ENCODE measurements around the gene MYRF. TPM values are rescaled to one million over a fixed set of nuclear protein-coding genes. Genes with fewer than 3 reads are reported as not detected.

MYRF gene
- total and polyA plus RNA-seq, 12 donors: 0.13 to 2.6 (median 0.89) TPM

- DNase-seq: peak in 2 of 7 donors; percentile 54 to 55
- Histone ChIP-seq H3K36me3 (replicated peaks in 1 of 2) (no peaks in the 10 kb centered on the region), H3K27me3 (no peaks in the 10 kb centered on the region), H3K4me3 (peak overlapping the region in 1 of 4 donors; percentile 81), H3K27ac (peak overlapping the region; percentile 42 to 98 (median 92)), H3K4me1 (replicated peaks in 1 of 2) (peaks cover 41 to 71% of the 10 kb centered on the region in 2 donors), H3K9me3 (replicated peaks in 1 of 3) (no peaks in the 10 kb centered on the region)
- intact Hi-C loops (cut with DNase I): no loop called here
- WGBS, 4 donors: 13 to 23% (median 20%) methylated on average over 8 of the region's 8 CpGs
- TF ChIP-seq CTCF (IDR thresholded peaks at IDR 0.05) (peak in 1 of 6 experiments; percentile 9), POLR2A (IDR thresholded peaks at IDR 0.05) (no peak)
Observed at GRCh38 chr11:61830237-61831105, 78.0 kb downstream of the MYRF start.

GRCh38 chr11:61832207-61832606, 79.8 kb downstream of the MYRF start:
- WGBS, 4 donors: 70 to 82% (median 73%) methylated on average over 4 of the region's 4 CpGs
- no peak for DNase-seq
- Histone ChIP-seq H3K4me3 (no peak overlapping the region), H3K9me3 (replicated peaks in 1 of 3) (no peaks in the 10 kb centered on the region), H3K36me3 (replicated peaks in 1 of 2) (no peaks in the 10 kb centered on the region), H3K27me3 (no peaks in the 10 kb centered on the region), H3K27ac (peak overlapping the region in 4 of 5 donors; percentile 3 to 98 (median 94)), H3K4me1 (replicated peaks in 1 of 2) (peaks cover 36 to 71% of the 10 kb centered on the region in 2 donors)
- no peak for TF ChIP-seq POLR2A (IDR thresholded peaks at IDR 0.05)
- no peak for TF ChIP-seq CTCF (IDR thresholded peaks at IDR 0.05)
- intact Hi-C loops (cut with DNase I): no loop called here

GRCh38 chr11:61832754-61833153, 80.3 kb downstream of the MYRF start:
- peak overlapping the region in 4 of 5 donors; percentile 3 to 98 (median 94) for H3K27ac ChIP-seq
- 40 to 70% (median 53%) methylated on average over 5 to 7 of the region's 7 CpGs for WGBS, 4 donors
- no peak overlapping the region for H3K4me3 ChIP-seq
- no peaks in the 10 kb centered on the region for H3K27me3 ChIP-seq
- peaks cover 0 to 3% of the 10 kb centered on the region in 2 donors for H3K36me3 ChIP-seq (replicated peaks in 1 of 2)
- TF ChIP-seq CTCF (IDR thresholded peaks at IDR 0.05) (no peak), POLR2A (IDR thresholded peaks at IDR 0.05) (no peak)
- no peaks in the 10 kb centered on the region for H3K9me3 ChIP-seq (replicated peaks in 1 of 3)
- H3K4me1 ChIP-seq (replicated peaks in 1 of 2): peaks cover 34 to 68% of the 10 kb centered on the region in 2 donors
- peak in 5 of 7 donors; percentile 50 to 84 (median 57) for DNase-seq
- intact Hi-C loops (cut with DNase I): no loop called here

- H3K4me3 ChIP-seq: no peak overlapping the region
- WGBS, 4 donors: 69 to 77% (median 69%) methylated on average over 6 to 11 of the region's 11 CpGs
- H3K9me3 ChIP-seq (replicated peaks in 1 of 3): no peaks in the 10 kb centered on the region
- H3K27me3 ChIP-seq: no peaks in the 10 kb centered on the region
- DNase-seq: peak in 1 of 7 donors; percentile 39
- TF ChIP-seq CTCF (IDR thresholded peaks at IDR 0.05): no peak
- no peak for TF ChIP-seq POLR2A (IDR thresholded peaks at IDR 0.05)
- intact Hi-C loops (cut with DNase I): no loop called here
- H3K4me1 ChIP-seq (replicated peaks in 1 of 2): peaks cover 34 to 68% of the 10 kb centered on the region in 2 donors
- H3K27ac ChIP-seq: peak overlapping the region; percentile 53 to 98 (median 92)
- H3K36me3 ChIP-seq (replicated peaks in 1 of 2): peaks cover 0 to 10% of the 10 kb centered on the region in 2 donors
Observed at GRCh38 chr11:61833471-61833870, 81.0 kb downstream of the MYRF start.

Data from adrenal gland (tissue), 12 donors.